Fibroblast of pulmonary artery (primary cell): ENCODE data around the gene ZNF528.

Source experiments
- DNase-seq: peaks from one replicate; pipeline ENCODE4 v3.0.0-alpha.2; 2010; ENCODE audit warnings: low read depth
- H3K4me3 ChIP-seq: replicated peaks from 2 replicates; pipeline ENCODE4 v1.5.1; 2011; ENCODE audit warnings: low read depth, mild to moderate bottlenecking, control low read depth, low read length, moderate library complexity
- TF ChIP-seq, protein P1 (sequence below): IDR thresholded peaks from 2 replicates; pipeline ENCODE4 v1.5.1; 2011; ENCODE audit warnings: mild to moderate bottlenecking, control low read depth, low read length, inconsistent platforms; ENCODE audit errors: missing control alignments

Gene ZNF528

GRCh38 chr19:52398081-52398441 is 412 bp downstream of the ZNF528 start:
- peak overlapping the region; percentile 69 for H3K4me3 ChIP-seq
- peak; percentile 7 for DNase-seq

DNA sequence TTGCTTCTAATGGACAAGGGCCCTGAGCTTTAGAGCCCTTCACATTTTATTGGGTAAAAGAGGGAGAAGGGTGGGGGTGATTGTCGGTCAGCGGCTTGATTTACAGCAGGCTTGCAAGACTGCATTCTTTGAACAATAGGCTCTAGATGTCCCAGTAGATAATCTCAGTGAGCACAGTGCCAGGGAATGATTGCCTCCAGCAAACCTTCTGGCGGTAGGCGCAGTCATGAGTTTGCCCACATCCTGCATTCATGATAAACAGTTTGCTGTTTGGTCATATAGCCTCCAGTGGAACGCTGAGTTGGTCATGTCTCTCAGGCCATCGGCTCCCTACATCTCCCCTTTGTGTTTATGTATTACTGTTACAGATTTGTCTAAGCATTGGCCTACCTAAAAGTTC is 12.6 kb downstream of the ZNF528 start:
- TF ChIP-seq, protein P1, sequence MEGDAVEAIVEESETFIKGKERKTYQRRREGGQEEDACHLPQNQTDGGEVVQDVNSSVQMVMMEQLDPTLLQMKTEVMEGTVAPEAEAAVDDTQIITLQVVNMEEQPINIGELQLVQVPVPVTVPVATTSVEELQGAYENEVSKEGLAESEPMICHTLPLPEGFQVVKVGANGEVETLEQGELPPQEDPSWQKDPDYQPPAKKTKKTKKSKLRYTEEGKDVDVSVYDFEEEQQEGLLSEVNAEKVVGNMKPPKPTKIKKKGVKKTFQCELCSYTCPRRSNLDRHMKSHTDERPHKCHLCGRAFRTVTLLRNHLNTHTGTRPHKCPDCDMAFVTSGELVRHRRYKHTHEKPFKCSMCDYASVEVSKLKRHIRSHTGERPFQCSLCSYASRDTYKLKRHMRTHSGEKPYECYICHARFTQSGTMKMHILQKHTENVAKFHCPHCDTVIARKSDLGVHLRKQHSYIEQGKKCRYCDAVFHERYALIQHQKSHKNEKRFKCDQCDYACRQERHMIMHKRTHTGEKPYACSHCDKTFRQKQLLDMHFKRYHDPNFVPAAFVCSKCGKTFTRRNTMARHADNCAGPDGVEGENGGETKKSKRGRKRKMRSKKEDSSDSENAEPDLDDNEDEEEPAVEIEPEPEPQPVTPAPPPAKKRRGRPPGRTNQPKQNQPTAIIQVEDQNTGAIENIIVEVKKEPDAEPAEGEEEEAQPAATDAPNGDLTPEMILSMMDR = no peak
- DNase-seq = no peak

More at GRCh38 chr19:52398081-52398441, 412 bp downstream of the ZNF528 start:
- TF ChIP-seq, protein P1 = no peak

DNA sequence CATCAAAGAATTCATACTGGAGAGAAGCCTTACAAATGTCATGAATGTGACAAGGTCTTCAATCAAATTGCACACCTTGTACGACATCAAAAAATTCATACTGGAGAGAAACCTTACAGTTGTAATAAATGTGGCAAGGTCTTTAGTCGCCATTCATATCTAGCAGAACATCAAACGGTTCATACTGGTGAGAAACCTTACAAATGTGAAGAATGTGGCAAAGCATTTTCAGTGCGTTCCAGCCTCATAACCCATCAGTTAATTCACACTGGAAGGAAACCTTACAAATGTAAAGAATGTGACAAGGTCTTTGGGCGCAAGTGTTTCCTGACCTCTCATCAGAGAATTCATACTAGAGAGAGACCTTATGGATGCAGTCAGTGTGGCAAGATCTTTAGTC is 18.1 kb downstream of the ZNF528 start:
- no peak for DNase-seq
- TF ChIP-seq, protein P1 = no peak
- no peak overlapping the region for H3K4me3 ChIP-seq

More for the DNA sequence above, 12.6 kb downstream of the ZNF528 start:
- H3K4me3 ChIP-seq = no peak overlapping the region

GRCh38 chr19:52428937-52429336 is 31.3 kb downstream of the ZNF528 start, which contains the start of gene ZNF534:
ZNF534 (plus strand) TSS chr19:52429148; CDS start chr19:52431475, 2,327 bp downstream.
- DNase-seq = no peak
- no peak within 1 kb of the TSS for H3K4me3 ChIP-seq
- TF ChIP-seq, protein P1 = no peak

- TF ChIP-seq, protein P1 = no peak
- no peak overlapping the region for H3K4me3 ChIP-seq
- no peak for DNase-seq
Observed at GRCh38 chr19:52442179-52442578, 44.5 kb downstream of the ZNF528 start.

GRCh38 chr19:52444506-52444905 is 46.9 kb downstream of the ZNF528 start:
- DNase-seq = no peak
- TF ChIP-seq, protein P1 = no peak
- H3K4me3 ChIP-seq = no peak overlapping the region

GRCh38 chr19:52451241-52451640 is 53.6 kb downstream of the ZNF528 start:
- TF ChIP-seq, protein P1 = no peak
- no peak overlapping the region for H3K4me3 ChIP-seq
- no peak for DNase-seq
